IPS-15b (cell line): ENCODE results near the gene DOCK6.

ENCODE experiments used
- H3K27me3 ChIP-seq: one replicate; pipeline ENCODE4 v1.6.1; 2013; ENCODE audit warnings: low read length; ENCODE audit not compliant: control insufficient read depth, insufficient read depth
- H3K36me3 ChIP-seq: one replicate; pipeline ENCODE4 v1.6.1; 2013; ENCODE audit warnings: low read length; ENCODE audit not compliant: control insufficient read depth, insufficient read depth
- H3K4me1 ChIP-seq: one replicate; pipeline ENCODE4 v1.6.1; 2013; ENCODE audit warnings: mild to moderate bottlenecking, low read length; ENCODE audit not compliant: control insufficient read depth, insufficient read depth
- H3K4me3 ChIP-seq: one replicate; pipeline ENCODE4 v1.5.1; 2013; ENCODE audit warnings: low read depth, low read length
- H3K9ac ChIP-seq: one replicate; pipeline ENCODE4 v1.6.1; 2013; ENCODE audit warnings: low read depth, mild to moderate bottlenecking, low read length
- H3K9me3 ChIP-seq: one replicate; pipeline ENCODE4 v1.6.1; 2013; ENCODE audit warnings: mild to moderate bottlenecking, low read length; ENCODE audit not compliant: control insufficient read depth, insufficient read depth

Gene DOCK6

GRCh38 chr19:11290256-11290655, 27.9 kb upstream of the DOCK6 start:
- H3K9ac ChIP-seq, result no peak overlapping the region
- H3K4me1 ChIP-seq, result no peaks in the 10 kb centered on the region
- H3K27me3 ChIP-seq, result no peaks in the 10 kb centered on the region
- no peaks in the 10 kb centered on the region for H3K9me3 ChIP-seq
- no peak overlapping the region for H3K4me3 ChIP-seq
- H3K36me3 ChIP-seq, result no peaks in the 10 kb centered on the region

GRCh38 chr19:11288349-11288748, 26.0 kb upstream of the DOCK6 start:
- no peak overlapping the region for H3K4me3 ChIP-seq
- H3K9me3 ChIP-seq, result no peaks in the 10 kb centered on the region
- no peaks in the 10 kb centered on the region for H3K27me3 ChIP-seq
- H3K36me3 ChIP-seq, result no peaks in the 10 kb centered on the region
- H3K4me1 ChIP-seq, result no peaks in the 10 kb centered on the region
- no peak overlapping the region for H3K9ac ChIP-seq

GRCh38 chr19:11286312-11286974, 24.1 kb upstream of the DOCK6 start:
- Histone ChIP-seq H3K27me3 (no peaks in the 10 kb centered on the region), H3K36me3 (no peaks in the 10 kb centered on the region)

GRCh38 chr19:11284515-11284914, 22.2 kb upstream of the DOCK6 start:
- H3K9me3 ChIP-seq, result no peaks in the 10 kb centered on the region
- no peak overlapping the region for H3K9ac ChIP-seq
- no peaks in the 10 kb centered on the region for H3K4me1 ChIP-seq
- H3K4me3 ChIP-seq, result no peak overlapping the region
- H3K36me3 ChIP-seq, result no peaks in the 10 kb centered on the region
- H3K27me3 ChIP-seq, result no peaks in the 10 kb centered on the region

More at GRCh38 chr19:11286312-11286974, 24.1 kb upstream of the DOCK6 start:
- no peaks in the 10 kb centered on the region for H3K4me1 ChIP-seq
- H3K9me3 ChIP-seq, result no peaks in the 10 kb centered on the region
- H3K9ac ChIP-seq, result no peak overlapping the region
- H3K4me3 ChIP-seq, result no peak overlapping the region

GRCh38 chr19:11281356-11282049, 19.2 kb upstream of the DOCK6 start:
- Histone ChIP-seq H3K36me3 (no peaks in the 10 kb centered on the region), H3K9me3 (no peaks in the 10 kb centered on the region), H3K4me1 (no peaks in the 10 kb centered on the region), H3K4me3 (no peak overlapping the region), H3K9ac (no peak overlapping the region), H3K27me3 (no peaks in the 10 kb centered on the region)

GRCh38 chr19:11279505-11280236, 17.3 kb upstream of the DOCK6 start:
- H3K9ac ChIP-seq, result no peak overlapping the region
- no peak overlapping the region for H3K4me3 ChIP-seq
- no peaks in the 10 kb centered on the region for H3K4me1 ChIP-seq
- no peaks in the 10 kb centered on the region for H3K27me3 ChIP-seq
- no peaks in the 10 kb centered on the region for H3K36me3 ChIP-seq
- no peaks in the 10 kb centered on the region for H3K9me3 ChIP-seq

- no peaks in the 10 kb centered on the region for H3K27me3 ChIP-seq
- H3K36me3 ChIP-seq, result no peaks in the 10 kb centered on the region
- H3K4me3 ChIP-seq, result no peak overlapping the region
- no peaks in the 10 kb centered on the region for H3K4me1 ChIP-seq
- H3K9me3 ChIP-seq, result no peaks in the 10 kb centered on the region
- H3K9ac ChIP-seq, result no peak overlapping the region
Observed at GRCh38 chr19:11278670-11279069, 16.3 kb upstream of the DOCK6 start.

GRCh38 chr19:11274533-11275086, 12.3 kb upstream of the DOCK6 start:
- no peak overlapping the region for H3K9ac ChIP-seq
- H3K4me1 ChIP-seq, result no peaks in the 10 kb centered on the region
- no peaks in the 10 kb centered on the region for H3K9me3 ChIP-seq
- H3K27me3 ChIP-seq, result no peaks in the 10 kb centered on the region
- no peak overlapping the region for H3K4me3 ChIP-seq
- no peaks in the 10 kb centered on the region for H3K36me3 ChIP-seq

GRCh38 chr19:11273989-11274388, 11.7 kb upstream of the DOCK6 start:
- Histone ChIP-seq H3K4me3 (no peak overlapping the region), H3K9me3 (no peaks in the 10 kb centered on the region), H3K4me1 (no peaks in the 10 kb centered on the region), H3K36me3 (no peaks in the 10 kb centered on the region), H3K9ac (no peak overlapping the region), H3K27me3 (no peaks in the 10 kb centered on the region)

GRCh38 chr19:11273296-11273695, 11.0 kb upstream of the DOCK6 start:
- H3K9ac ChIP-seq, result no peak overlapping the region
- no peaks in the 10 kb centered on the region for H3K9me3 ChIP-seq
- H3K4me1 ChIP-seq, result no peaks in the 10 kb centered on the region
- H3K27me3 ChIP-seq, result no peaks in the 10 kb centered on the region
- no peak overlapping the region for H3K4me3 ChIP-seq
- H3K36me3 ChIP-seq, result no peaks in the 10 kb centered on the region

GRCh38 chr19:11269408-11269807, 7.1 kb upstream of the DOCK6 start:
- Histone ChIP-seq H3K9me3 (no peaks in the 10 kb centered on the region), H3K9ac (no peak overlapping the region), H3K4me1 (no peaks in the 10 kb centered on the region), H3K36me3 (no peaks in the 10 kb centered on the region), H3K27me3 (no peaks in the 10 kb centered on the region), H3K4me3 (no peak overlapping the region)
